HepG2 (cell line): ENCODE data around the gene HSPA1L. TPM values are rescaled to one million over a fixed set of nuclear protein-coding genes. Genes with fewer than 3 reads are reported as not detected.

Experiments
- AGO2 ChIP-seq: fragments of 200-400 bp; formaldehyde crosslinking; optimal IDR thresholded peaks from 2 replicates; pipeline ENCODE3; 2017; ENCODE audit warnings: mild to moderate bottlenecking, low read depth, low read length, moderate library complexity
- RXRB ChIP-seq: IDR thresholded peaks from 2 replicates; pipeline ENCODE4 v1.6.1; 2016; ENCODE audit warnings: borderline replicate concordance, missing genetic modification reagents, missing compliant biosample characterization
- ZFP82 ChIP-seq: sonication (generic); formaldehyde crosslinking; IDR thresholded peaks from 2 replicates; pipeline ENCODE4 v1.5.1; 2020; ENCODE audit warnings: mild to moderate bottlenecking, missing genetic modification reagents, borderline replicate concordance
- ZNF510 ChIP-seq: sonication (generic); formaldehyde crosslinking; IDR thresholded peaks from 2 replicates; pipeline ENCODE4 v1.4.0; 2020; ENCODE audit warnings: low read depth, mild to moderate bottlenecking, missing genetic modification reagents
- ZNF766 ChIP-seq: sonication (generic); formaldehyde crosslinking; IDR thresholded peaks from 2 replicates; pipeline ENCODE4 v1.5.0; 2020; ENCODE audit warnings: missing genetic modification reagents, borderline replicate concordance
- polyA plus RNA-seq, 8 experiments: library from polyadenylated mRNA; depleted of rRNA in 3 of 8; stranded (reverse) in 7 of 8; unstranded in 1 of 8; fragments of >200 nt; fragmentation: Illumina TruSeq in 4 of 8; extraction: Trizol in 4 of 8; gene quantifications; 2 replicates each; pipeline versions ENCODE4 v1.2.1 to v1.2.3, GENCODE V29; 2011 to 2016; ENCODE audit warnings: low read depth in 4 of 8, missing spikeins in 1 of 8, mixed read lengths in 1 of 8; ENCODE audit not compliant: insufficient read depth in 1 of 8
- total RNA-seq, 5 experiments: library from RNA; depleted of rRNA; stranded (reverse); fragments of >200 nt; fragmentation: Illumina TruSeq; extraction: Trizol; gene quantifications; 2 replicates each; pipeline ENCODE4 v1.2.3, GENCODE V29; 2016; ENCODE audit warnings: low read depth in 1 of 5
- TF ChIP-seq, protein P1 (sequence below), 2 experiments: sonication (generic) in 1 of 2; formaldehyde crosslinking in 1 of 2; IDR thresholded peaks; 2 replicates each; pipeline versions ENCODE4 v1.6.1 to v1.9.0; 2014 to 2022; ENCODE audit warnings: antibody characterized with exemption in 1 of 2, borderline replicate concordance in 1 of 2, inconsistent platforms in 1 of 2, low read depth in 1 of 2, missing genetic modification reagents in 1 of 2
- TF ChIP-seq, protein P2 (sequence below): sonication (generic); formaldehyde crosslinking; conservative IDR thresholded peaks from 2 replicates; pipeline ENCODE4 v1.8.0; 2022; ENCODE audit warnings: low read depth, missing genetic modification reagents
- TF ChIP-seq, protein P3 (sequence below): IDR thresholded peaks from 2 replicates; pipeline ENCODE4 v1.6.1; 2016; ENCODE audit warnings: low read depth
- TF ChIP-seq, protein P4 (sequence below): IDR thresholded peaks from 2 replicates; pipeline ENCODE4 v1.6.1; 2012; ENCODE audit warnings: low read depth, low read length, improper control_type of control experiment
- TF ChIP-seq, protein P5 (sequence below): sonication (generic); formaldehyde crosslinking; IDR thresholded peaks from 2 replicates; pipeline ENCODE4 v1.5.1; 2020; ENCODE audit warnings: mild to moderate bottlenecking, missing genetic modification reagents, borderline replicate concordance

HSPA1L gene
- total and polyA plus RNA-seq, 2 of the 13 experiments (the other 11 are each of a cell fraction or from before 2014, with no cell fraction given), result 0.55 to 1.0 TPM

DNA sequence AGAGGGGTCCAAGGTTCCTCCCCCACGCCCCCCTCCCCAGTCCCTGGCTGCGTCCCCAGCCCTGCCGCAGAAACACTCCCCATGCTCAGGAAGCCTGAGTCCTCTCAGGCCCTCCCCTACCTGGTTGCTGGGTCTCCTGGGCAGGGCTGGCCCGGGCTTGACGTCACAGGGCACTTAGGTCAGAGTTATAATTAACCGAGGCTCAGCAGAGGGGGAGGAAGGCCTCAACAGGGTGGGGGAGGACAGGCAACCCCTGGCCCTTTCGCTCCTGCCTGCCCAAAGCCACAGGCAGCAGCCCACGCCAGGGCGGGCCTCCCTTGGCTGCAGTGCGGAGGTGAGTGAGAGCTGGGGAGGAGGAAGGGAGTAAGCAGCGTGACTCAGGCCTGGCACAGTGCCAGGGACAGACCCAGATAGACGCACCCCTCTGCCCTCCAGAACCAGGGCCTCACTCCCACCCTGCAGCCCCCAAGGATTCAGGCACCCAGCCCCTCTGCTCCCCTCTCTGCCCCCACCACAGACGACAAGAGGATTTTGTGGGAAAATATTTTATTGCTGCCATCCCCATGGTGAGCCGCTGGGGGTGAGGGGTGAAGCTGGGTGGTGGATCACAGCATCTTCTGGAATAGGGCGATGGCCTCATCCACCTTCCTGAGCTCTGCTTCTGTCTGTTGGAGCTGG, 38.0 kb downstream of the HSPA1L start, which contains the start of gene VWA7 (continued):
- TF ChIP-seq, protein P1, sequence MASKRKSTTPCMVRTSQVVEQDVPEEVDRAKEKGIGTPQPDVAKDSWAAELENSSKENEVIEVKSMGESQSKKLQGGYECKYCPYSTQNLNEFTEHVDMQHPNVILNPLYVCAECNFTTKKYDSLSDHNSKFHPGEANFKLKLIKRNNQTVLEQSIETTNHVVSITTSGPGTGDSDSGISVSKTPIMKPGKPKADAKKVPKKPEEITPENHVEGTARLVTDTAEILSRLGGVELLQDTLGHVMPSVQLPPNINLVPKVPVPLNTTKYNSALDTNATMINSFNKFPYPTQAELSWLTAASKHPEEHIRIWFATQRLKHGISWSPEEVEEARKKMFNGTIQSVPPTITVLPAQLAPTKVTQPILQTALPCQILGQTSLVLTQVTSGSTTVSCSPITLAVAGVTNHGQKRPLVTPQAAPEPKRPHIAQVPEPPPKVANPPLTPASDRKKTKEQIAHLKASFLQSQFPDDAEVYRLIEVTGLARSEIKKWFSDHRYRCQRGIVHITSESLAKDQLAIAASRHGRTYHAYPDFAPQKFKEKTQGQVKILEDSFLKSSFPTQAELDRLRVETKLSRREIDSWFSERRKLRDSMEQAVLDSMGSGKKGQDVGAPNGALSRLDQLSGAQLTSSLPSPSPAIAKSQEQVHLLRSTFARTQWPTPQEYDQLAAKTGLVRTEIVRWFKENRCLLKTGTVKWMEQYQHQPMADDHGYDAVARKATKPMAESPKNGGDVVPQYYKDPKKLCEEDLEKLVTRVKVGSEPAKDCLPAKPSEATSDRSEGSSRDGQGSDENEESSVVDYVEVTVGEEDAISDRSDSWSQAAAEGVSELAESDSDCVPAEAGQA (IDR thresholded peaks at IDR 0.05; ENCODE audit: low read depth), result peak; percentile 65; the same call in 1 of the 2 replicates
- TF ChIP-seq, protein P1 (CRISPR knock-in tag; IDR thresholded peaks at IDR 0.05; ENCODE audit: borderline replicate concordance), result no peak
- TF ChIP-seq, protein P2, sequence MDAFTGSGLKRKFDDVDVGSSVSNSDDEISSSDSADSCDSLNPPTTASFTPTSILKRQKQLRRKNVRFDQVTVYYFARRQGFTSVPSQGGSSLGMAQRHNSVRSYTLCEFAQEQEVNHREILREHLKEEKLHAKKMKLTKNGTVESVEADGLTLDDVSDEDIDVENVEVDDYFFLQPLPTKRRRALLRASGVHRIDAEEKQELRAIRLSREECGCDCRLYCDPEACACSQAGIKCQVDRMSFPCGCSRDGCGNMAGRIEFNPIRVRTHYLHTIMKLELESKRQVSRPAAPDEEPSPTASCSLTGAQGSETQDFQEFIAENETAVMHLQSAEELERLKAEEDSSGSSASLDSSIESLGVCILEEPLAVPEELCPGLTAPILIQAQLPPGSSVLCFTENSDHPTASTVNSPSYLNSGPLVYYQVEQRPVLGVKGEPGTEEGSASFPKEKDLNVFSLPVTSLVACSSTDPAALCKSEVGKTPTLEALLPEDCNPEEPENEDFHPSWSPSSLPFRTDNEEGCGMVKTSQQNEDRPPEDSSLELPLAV (CRISPR knock-in tag), result no peak
- TF ChIP-seq ZNF766 (CRISPR knock-in tag) (no peak), AGO2 (peak; percentile 97), ZNF510 (CRISPR knock-in tag) (no peak), ZFP82 (CRISPR knock-in tag) (0 out of 2 replicates have a peak, but pooled peaks have one; percentile 47), RXRB (CRISPR knock-in tag) (peak; percentile 81; the same call in 1 of the 2 replicates)
- TF ChIP-seq, protein P3, sequence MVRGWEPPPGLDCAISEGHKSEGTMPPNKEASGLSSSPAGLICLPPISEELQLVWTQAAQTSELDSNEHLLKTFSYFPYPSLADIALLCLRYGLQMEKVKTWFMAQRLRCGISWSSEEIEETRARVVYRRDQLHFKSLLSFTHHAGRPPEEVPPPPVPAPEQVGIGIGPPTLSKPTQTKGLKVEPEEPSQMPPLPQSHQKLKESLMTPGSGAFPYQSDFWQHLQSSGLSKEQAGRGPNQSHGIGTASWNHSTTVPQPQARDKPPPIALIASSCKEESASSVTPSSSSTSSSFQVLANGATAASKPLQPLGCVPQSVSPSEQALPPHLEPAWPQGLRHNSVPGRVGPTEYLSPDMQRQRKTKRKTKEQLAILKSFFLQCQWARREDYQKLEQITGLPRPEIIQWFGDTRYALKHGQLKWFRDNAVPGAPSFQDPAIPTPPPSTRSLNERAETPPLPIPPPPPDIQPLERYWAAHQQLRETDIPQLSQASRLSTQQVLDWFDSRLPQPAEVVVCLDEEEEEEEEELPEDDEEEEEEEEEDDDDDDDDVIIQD (CRISPR knock-in tag), result peak; percentile 70; the same call in 1 of the 2 replicates
- TF ChIP-seq, protein P4, sequence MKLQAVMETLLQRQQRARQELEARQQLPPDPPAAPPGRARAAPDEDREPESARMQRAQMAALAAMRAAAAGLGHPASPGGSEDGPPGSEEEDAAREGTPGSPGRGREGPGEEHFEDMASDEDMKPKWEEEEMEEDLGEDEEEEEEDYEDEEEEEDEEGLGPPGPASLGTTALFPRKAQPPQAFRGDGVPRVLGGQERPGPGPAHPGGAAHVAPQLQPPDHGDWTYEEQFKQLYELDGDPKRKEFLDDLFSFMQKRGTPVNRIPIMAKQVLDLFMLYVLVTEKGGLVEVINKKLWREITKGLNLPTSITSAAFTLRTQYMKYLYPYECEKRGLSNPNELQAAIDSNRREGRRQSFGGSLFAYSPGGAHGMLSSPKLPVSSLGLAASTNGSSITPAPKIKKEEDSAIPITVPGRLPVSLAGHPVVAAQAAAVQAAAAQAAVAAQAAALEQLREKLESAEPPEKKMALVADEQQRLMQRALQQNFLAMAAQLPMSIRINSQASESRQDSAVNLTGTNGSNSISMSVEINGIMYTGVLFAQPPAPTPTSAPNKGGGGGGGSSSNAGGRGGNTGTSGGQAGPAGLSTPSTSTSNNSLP, result 0 out of 2 replicates have a peak, but pooled peaks have one; percentile 10
- TF ChIP-seq, protein P5, sequence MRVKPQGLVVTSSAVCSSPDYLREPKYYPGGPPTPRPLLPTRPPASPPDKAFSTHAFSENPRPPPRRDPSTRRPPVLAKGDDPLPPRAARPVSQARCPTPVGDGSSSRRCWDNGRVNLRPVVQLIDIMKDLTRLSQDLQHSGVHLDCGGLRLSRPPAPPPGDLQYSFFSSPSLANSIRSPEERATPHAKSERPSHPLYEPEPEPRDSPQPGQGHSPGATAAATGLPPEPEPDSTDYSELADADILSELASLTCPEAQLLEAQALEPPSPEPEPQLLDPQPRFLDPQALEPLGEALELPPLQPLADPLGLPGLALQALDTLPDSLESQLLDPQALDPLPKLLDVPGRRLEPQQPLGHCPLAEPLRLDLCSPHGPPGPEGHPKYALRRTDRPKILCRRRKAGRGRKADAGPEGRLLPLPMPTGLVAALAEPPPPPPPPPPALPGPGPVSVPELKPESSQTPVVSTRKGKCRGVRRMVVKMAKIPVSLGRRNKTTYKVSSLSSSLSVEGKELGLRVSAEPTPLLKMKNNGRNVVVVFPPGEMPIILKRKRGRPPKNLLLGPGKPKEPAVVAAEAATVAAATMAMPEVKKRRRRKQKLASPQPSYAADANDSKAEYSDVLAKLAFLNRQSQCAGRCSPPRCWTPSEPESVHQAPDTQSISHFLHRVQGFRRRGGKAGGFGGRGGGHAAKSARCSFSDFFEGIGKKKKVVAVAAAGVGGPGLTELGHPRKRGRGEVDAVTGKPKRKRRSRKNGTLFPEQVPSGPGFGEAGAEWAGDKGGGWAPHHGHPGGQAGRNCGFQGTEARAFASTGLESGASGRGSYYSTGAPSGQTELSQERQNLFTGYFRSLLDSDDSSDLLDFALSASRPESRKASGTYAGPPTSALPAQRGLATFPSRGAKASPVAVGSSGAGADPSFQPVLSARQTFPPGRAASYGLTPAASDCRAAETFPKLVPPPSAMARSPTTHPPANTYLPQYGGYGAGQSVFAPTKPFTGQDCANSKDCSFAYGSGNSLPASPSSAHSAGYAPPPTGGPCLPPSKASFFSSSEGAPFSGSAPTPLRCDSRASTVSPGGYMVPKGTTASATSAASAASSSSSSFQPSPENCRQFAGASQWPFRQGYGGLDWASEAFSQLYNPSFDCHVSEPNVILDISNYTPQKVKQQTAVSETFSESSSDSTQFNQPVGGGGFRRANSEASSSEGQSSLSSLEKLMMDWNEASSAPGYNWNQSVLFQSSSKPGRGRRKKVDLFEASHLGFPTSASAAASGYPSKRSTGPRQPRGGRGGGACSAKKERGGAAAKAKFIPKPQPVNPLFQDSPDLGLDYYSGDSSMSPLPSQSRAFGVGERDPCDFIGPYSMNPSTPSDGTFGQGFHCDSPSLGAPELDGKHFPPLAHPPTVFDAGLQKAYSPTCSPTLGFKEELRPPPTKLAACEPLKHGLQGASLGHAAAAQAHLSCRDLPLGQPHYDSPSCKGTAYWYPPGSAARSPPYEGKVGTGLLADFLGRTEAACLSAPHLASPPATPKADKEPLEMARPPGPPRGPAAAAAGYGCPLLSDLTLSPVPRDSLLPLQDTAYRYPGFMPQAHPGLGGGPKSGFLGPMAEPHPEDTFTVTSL (CRISPR knock-in tag), result peak; percentile 72
